ENCODE results near the gene DDX23.
"Not testable (repeated sequence)": the region's sequence is repeated elsewhere in the genome, so short reads cannot be mapped to it uniquely, and the experiment has no call there.

Gene DDX23

DNA sequence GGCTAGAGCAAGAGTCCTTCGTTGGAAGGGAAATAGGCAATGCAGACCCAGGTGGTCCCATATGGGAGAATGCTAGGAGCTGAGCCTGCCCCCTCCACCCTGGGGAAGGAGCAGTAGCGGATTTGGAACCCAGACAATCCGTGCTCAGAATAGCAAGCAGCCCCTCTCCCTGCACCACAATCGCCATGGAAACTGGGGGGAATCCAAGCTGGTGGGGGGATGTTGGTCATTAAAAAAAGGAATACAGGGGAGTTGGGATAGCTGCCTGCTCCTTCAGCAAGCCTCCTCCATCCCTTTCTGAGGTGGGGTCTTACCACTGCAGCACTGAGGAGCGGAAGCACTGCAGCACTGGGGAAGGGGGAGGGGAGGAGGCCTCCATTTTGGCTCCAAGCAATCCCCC is 10.8 kb upstream of the DDX23 start:
- no peak for DNase-seq (ENCODE audit: low read depth in 2 of 2)

DNA sequence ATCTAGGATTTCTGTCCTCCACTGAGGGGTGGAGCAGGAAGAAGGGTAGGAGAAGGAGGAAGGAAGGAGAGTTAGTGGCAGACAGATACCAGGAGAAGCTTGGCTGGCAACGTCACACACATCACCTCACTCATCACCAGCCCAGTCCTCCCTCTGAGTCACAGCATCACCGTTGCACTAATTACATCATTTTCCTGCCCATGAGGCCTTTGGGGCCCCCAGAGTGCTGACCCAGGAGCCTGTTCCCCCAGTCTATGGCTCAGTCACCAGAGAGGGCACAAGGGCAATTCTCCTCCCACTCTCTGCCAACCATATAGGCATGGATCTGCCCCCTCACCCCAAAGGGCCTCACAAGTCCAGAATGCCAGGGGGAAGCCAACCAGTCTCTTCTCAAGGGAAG is 9.1 kb upstream of the DDX23 start:
- no peak for DNase-seq (ENCODE audit: low read depth in 2 of 2)

DNA sequence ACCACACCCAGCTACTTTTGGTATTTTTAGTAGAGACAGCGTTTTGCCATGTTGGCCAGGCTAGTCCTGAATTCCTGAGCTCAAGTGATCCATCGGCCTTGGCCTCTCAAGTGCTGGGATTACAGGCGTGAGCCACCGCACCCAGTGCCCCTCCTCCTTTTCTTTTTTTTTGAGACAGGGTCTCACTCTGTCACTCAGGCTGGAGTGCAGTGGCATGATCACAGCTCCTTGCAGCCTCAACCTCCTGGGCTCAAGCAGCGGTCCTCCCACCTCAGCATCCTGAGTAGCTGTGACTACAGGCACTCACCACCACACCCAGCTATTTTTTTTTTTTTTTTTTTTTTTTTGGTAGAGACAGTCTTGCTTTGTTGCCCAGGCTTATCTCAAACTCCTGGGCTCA is 8.3 kb upstream of the DDX23 start:
- not testable (repeated sequence) for DNase-seq (ENCODE audit: low read depth in 2 of 2)

DNA sequence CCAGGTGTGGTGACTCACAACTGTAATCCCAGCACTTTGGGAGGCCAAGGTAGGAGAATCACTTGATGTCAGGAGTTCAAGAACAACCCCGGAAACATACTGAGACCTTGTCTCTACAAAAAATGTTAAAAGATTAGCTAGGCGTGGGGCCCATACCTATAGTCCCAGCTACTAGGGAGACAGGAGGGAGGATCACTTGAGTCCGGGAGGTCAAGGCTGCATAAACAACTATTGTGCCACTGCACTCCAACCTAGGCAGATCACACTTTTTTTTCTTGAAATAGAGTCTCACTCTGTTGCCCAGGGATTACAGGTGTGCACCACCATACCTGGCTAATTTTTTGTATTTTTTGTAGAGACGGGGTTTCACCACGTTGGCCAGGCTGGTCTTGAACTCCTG is 7.6 kb upstream of the DDX23 start:
- DNase-seq (ENCODE audit: low read depth in 2 of 2) = no peak

DNA sequence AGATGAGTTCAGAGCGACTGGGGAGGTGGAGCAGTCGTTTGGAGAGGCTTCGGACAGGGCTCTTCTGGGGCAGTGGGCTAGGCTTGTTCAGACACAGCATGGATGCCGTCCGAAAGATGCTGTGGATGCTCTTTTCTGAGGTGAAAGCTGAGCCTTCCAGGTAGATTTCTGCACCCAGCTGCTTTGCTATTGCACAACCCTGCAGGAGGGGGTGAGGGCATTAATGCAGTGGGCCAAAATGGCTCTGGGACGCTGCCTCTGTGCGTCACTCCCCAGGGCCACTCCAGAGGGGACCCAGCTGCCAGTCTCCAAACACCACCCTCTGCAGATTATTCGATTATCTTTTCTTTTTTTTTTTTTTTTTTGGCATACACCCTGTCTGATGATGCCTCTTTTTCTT is 6.1 kb upstream of the DDX23 start:
- DNase-seq (ENCODE audit: low read depth in 2 of 2) = no peak

DNA sequence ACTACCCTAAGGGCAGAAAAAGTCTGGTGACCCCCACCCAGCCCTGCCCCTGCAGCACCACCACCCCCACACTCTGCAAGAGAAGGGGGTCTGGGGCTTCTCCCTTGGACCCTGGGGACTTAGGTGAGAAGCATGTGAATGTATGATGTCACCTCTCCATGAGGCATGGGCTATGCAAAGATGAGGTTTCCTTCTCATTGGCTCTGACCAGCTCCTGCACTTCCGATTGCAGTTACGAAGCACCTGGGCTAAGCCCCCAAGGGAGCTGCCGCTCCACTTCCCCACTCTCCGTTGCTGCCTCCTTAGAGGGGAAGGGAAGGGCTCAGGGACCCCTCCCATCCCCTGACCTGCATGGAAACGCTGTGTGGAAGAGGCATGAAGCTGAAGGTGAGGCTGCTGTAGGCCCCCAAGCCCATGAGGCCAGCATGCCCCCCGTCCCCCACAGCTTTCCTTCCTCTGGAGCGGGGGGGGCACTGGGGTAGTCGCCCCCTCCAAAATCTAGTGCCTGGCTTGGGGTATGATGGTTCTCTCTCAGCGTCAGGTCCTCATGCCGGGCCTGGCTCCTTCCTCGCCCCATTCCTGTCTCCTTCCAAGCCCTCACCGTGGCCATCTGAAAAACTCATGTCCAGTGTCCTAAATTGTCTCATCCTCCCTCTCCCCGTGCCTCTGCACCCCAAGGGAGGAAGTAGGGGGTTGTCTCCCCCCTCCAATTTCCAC is 5.5 kb upstream of the DDX23 start:
- DNase-seq (ENCODE audit: low read depth in 2 of 2) = no peak

DNA sequence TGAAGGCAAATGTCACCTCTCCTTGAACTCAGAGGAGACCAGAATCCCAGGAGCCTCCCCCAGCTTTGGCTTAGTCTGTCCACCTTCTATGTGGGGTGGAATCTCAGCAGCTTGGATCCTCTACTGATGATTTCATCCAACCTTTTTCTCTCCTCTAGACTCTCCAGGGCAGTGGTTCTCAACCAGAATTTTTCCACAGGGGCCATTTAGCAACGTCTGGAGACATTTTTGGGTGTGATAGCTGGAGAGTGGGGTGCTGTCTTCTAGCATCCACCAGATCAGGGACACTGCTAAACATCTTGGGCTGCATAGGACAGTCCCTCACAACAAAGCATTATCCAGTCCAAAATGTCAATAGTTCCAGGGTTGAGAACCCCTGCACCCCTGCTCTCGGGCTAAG is 4.4 kb upstream of the DDX23 start:
- DNase-seq (ENCODE audit: low read depth in 2 of 2) = no peak

DNA sequence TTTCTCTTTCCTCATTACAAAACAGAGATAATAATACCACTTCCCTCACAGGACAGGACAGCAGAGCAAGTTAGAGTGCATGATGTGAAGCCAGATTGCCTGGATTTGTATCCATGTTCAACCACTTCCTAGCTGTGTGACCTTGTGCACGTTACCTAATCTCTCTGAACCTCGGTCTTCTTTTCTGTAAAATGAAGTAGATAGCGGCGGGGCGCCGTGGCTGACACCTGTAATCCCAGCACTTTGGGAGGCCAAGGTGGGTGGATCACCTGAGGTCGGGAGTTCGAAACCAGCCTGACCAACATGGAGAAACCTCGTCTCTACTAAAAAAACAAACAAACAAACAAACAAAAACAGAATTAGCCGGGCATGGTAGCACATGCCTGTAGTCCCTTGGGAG is 3.0 kb upstream of the DDX23 start:
- DNase-seq (ENCODE audit: low read depth in 2 of 2) = not testable (repeated sequence)

DNA sequence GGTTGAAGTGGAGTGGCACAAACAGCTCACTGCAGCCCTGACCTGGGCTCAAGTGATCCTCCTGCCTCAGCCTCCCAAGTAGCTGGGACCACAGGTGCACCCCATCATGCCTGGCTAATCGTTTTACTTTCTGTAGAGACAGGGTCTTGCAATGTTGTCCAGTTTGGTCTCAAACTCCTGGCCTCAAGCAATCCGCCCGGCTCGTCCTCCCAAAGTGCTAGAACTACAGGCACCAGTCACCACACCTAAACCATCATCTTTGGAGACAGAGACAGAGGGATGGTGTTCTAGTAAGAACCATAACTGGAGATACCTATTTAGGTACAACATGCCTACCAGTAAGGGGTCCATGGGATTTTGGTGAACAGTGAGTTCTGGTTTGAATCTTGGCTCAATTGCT is 2.5 kb upstream of the DDX23 start:
- no peak for DNase-seq (ENCODE audit: low read depth in 2 of 2)

DNA sequence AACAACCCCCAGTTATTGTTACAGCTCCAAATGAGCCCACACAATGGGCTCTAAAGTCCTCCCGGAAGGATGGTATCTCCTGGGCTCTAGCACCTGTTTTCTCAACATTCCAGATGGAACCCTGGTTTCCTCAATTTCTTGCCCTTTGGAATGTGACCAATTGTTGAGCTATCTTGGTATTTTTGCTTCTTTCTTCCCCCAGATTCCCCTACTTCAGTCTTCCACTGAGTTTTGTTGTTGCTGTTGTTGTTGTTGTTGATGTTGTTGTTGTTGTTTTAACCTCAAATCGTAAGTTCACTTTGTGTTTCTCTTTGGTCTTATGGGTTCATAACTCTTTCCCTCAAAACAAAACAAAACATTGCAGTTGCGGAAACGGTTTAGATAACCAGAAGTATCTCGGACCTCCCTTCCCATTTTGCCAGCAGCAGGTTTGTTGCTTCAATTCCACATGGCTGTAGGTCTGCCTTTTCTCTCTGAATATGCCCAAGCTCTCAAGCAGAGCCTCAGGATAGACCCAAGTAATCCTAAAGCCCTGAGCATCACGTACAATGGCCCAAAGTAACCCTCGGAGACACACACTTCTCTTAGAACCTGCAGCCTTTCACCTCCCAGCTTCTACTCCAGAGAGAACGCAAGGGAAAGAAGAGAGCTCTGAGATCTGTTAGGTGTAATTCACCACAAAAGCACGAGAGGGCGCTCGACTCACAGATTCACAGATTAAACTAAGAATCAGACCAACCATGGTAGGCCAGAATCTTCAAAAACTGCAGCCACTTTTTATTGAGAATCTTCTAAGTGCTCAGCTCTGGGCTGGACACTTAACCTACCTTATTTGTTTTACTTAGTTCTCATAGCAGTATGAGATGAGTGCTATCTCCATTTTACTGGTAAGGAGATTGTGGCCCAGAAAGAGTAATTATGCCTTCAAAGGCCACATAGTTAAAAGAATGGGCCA is 1.0 kb upstream of the DDX23 start:
- DNase-seq (ENCODE audit: low read depth in 2 of 2) = peak; percentile 71 to 76

DNA sequence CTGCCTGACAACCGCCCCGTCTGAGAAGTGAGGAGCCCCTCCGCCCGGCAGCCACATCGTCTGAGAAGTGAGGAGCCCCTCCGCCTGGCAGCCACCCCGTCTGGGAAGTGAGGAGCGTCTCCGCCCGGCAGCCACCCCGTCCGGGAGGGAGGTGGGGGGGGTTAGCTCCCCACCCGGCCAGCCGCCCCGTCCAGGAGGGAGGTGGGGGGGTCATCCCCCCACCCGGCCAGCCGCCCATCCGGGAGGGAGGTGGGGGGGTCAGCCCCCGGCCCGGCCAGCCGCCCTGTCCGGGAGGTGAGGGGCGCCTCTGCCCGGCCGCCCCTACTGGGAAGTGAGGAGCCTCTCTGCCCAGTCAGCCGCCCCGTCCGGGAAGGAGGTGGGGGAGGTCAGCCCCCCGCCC is 9.9 kb downstream of the DDX23 start:
- DNase-seq (ENCODE audit: low read depth in 2 of 2) = not testable (repeated sequence)

DNA sequence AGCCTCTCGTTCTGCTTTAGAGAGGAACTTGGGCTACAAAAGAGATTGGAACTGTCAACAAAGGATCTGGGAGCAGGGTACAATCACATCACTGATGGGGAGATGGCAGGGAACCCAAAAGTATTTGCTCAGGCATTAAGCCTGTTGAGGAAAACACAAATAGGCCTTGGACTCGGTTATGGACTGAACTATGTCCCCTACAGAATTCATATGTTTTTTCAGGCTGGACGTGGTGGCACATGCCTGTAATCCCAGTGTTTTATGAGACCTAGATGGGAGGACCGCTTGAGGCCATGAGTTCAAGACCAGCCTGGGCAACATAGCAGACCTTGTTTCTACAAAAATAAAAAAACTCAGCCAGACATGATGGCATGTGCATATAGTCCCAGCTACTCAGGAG is 13.9 kb downstream of the DDX23 start:
- no peak for DNase-seq (ENCODE audit: low read depth in 2 of 2)

DNA sequence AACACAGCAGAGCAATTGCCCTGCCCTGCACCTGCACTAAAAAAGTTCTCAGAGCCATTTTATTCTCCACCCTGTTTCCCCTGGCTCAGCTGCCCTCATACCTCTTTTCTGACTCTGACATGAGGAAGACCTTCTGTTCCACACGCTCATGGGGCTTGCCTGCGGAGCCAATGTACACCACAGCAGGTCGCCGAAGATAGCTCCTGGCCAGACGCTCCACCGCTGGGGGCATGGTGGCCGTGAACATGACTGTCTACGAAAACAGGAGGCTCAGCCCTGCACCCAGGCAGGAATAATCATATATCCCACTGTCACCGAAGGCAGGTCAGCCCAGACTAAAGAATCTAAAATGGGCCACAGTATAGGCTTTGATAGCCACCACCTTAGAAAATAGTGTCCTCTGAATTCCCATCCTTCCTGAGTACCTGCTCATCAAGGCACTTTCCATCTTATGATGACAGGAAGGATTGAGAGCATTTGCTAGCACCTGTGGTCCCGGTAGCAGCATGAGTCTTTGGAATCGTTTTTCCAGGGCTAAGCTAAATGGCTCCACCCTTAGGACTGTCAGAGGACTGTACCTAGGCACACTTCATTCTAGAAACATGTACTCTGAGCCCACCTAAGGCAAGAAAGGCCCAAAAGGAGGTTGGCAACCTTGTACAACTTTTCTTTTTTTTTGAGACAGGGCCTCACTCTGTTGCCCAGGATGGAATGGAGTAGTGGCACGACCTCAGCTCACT is 19.5 kb downstream of the DDX23 start:
- no peak for DNase-seq (ENCODE audit: low read depth in 2 of 2)

DNA sequence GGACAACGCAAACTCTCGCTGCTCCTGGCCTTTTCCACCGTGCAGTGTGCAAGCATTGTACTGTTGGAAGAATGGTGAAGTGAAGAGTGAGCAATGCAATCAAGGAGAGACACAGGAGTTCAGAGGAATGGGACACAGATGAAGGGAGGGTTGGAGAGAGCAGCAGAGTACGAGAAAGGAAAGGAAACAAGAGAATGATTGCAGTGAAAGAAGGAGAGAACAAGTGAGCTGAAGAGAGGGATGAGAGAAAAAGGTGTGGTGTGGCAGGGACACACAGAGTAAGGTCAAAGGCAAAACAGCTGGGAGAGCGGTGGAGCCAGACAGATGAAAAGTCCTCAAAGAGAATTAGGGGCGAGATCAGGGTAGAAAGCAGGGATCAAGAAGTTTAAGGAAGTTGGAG is 20.7 kb downstream of the DDX23 start:
- DNase-seq (ENCODE audit: low read depth in 2 of 2) = no peak

DNA sequence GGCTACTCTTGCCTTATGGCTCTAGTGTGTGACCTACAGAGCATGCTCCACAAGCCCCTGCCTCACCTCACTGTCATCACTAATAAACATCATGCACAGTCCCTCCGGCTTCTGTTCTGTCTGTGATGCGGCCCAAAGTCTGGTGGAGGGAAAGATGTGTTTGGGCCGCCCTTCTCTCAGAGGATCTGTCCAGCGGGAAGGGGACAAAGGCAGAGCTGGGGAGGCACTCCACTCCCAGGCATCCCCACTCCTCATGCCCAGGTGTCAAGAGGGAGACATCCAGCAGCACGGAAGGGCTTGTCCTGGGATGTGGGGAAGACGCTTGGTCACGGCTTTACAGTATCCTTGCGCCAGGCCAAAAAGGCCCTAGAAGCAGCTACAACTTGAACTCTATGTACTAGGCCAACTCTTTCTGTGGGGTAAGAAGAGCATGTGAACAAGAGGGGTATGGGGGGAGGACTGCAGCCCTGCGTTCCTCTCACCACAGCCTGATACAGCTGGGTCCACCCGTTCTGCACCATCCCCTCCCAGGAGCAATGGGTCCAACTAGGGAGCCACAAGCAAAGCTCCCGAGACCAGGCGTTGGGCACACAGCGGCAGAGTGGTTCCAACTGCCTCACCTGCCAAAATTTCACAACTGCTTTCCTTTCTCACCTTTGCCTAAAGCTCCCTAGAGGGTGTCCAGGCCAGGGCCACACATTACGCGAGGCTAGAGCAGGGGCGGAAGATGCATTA is 23.0 kb downstream of the DDX23 start:
- DNase-seq (ENCODE audit: low read depth in 2 of 2) = no peak

DNA sequence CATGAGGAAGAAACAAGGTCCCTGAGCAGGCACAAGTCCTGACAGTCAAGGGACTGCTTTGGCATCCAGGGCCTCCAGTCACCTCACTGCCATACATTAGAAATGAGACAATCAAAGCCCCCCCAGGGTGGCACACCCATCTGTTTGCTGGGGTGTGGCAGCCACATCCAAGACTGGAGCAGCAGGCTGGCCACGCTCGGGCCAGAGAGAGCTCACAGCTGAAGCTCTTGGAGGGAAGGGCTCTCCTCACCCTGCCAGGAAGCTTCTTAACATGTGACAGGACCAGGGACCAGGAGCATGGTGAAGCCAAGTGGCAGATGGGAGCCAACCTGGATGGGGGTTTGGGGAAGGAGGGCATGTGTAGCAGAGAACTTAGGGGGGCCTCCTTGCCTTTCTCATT is 23.7 kb downstream of the DDX23 start:
- DNase-seq (ENCODE audit: low read depth in 2 of 2) = no peak

DNA sequence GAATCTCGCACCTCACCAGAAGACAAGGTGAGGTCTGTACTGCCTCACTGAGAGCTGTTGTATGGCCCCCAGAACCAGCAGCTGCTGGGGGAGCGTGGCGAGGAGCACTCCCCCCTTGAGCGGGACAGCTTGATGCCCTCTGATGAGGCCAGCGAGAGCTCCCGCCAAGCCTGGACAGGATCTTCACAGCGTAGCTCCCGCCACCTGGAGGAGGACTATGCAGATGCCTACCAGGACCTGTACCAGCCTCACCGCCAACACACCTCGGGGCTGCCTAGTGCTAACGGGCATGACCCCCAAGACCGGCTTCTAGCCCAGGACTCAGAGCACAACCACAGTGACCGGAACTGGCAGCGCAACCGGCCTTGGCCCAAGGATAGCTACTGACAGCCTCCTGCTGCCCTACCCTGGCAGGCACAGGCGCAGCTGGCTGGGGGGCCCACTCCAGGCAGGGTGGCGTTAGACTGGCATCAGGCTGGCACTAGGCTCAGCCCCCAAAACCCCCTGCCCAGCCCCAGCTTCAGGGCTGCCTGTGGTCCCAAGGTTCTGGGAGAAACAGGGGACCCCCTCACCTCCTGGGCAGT is 24.4 kb downstream of the DDX23 start:
- DNase-seq (ENCODE audit: low read depth in 2 of 2) = no peak

DNA sequence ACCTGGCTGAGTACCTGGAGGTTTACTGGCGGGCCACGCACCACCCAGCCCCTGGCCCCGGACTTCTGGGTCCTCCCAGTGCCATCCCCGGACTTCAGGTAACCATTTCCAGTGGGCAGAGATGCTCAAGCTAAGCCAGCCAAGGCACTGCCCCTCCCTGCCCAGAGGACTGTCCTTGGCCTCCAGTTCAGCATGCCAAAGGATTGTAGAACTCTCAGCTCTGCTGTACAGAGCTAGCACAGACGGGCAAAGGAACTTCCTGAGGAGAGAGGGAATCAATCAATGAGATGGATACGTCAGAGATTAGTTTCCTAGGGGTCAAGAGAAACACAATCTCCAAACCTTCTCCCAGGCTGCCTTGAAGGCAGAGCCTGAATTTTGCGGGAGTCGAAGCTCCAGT is 24.9 kb downstream of the DDX23 start:
- no peak for DNase-seq (ENCODE audit: low read depth in 2 of 2)

DNA sequence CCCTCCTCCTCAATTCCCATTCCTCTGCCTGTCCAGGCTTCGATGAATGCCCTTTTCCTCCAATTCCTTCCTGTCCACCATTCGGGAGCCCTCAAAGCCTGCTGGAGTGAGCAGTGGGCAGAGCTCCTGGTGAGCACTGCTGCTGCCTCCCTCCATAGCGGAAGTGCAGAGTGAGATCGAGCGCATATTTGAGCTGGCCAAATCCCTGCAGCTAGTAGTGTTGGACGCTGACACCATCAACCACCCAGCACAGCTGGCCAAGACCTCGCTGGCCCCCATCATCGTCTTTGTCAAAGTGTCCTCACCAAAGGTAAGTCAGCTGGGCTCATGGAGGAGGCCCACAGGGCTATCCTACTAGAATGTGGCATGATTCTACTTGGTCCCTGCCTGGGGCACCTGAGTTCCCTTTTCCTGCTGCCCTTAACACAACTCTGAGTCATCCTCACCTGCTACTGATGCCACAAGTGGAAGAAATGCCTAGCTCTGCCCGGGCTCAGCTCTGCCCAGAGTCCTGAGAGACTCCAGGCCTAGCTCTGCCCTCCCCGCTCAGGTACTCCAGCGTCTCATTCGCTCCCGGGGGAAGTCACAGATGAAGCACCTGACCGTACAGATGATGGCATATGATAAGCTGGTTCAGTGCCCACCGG is 25.6 kb downstream of the DDX23 start:
- DNase-seq (ENCODE audit: low read depth in 2 of 2) = no peak

DNA sequence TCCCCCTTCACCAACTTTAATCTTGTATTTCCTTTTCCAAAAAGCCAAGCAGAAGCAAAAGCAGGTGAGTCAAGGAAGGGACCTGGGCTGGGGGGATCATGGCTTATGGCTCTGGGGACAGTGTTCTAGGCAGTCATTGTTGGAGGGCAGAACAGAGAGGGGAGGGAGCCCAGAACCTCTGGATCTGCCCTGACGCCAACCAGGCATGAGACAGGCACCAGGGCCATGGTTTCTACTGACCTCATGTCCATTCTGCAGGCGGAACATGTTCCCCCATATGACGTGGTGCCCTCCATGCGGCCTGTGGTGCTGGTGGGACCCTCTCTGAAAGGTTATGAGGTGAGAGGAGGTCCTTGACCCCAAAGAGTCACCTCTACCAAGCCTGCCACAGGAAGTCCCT is 27.1 kb downstream of the DDX23 start:
- no peak for DNase-seq (ENCODE audit: low read depth in 2 of 2)

DNA sequence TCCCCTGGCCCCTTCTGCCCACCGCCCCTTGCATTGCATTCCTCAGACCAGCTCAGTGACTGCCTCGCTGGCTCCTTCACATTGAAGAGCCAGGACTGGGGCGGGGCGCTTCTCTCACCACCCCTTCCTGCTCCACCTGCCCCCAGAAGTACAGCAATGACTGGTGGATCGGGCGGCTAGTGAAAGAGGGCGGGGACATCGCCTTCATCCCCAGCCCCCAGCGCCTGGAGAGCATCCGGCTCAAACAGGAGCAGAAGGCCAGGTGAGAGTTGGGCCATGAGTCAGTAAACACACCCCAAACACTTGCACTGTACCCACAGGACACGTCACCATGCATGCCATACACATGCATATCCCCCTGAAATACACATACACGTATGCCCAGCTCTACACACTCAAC is 27.9 kb downstream of the DDX23 start:
- no peak for DNase-seq (ENCODE audit: low read depth in 2 of 2)
